Measurements from ENCODE around the gene NOC2L.

GRCh38 chr1:997713-997992, 38.6 kb upstream of the NOC2L start:
- TF ChIP-seq CTCF (IDR thresholded peaks at IDR 0.05) = no peak
- TF ChIP-seq POLR2AphosphoS5 (IDR thresholded peaks at IDR 0.05) = no peak
- TF ChIP-seq EP300 (IDR thresholded peaks at IDR 0.05) = no peak
